Peyer's patch (tissue), 4 donors: ENCODE measurements around the gene FXYD7. TPM values are rescaled to one million over a fixed set of nuclear protein-coding genes. Genes with fewer than 3 reads are reported as not detected.

Experiments used
- DNase-seq, 3 donors: peaks; one replicate each; pipeline ENCODE4 v3.0.0-alpha.2; 2017 to 2019
- H3K27ac ChIP-seq, 4 donors: fragments of 200-600 bp; sonication (generic); one replicate each; pipeline ENCODE4 v1.5.1; 2016 to 2019
- H3K27me3 ChIP-seq, 2 donors: fragments of 200-600 bp; sonication (generic); one replicate each; pipeline ENCODE4 v1.5.1; 2019
- H3K36me3 ChIP-seq, 3 donors: fragments of 200-600 bp; sonication (generic); one replicate each; pipeline ENCODE4 v1.5.1; 2016 to 2019
- H3K4me1 ChIP-seq, 4 donors: fragments of 200-600 bp; sonication (generic); one replicate each; pipeline ENCODE4 v1.5.1; 2016 to 2019
- H3K4me3 ChIP-seq, 4 donors: fragments of 200-600 bp; sonication (generic); 1 replicate in 3 of 4; 2 replicates in 1 of 4; pipeline ENCODE4 v1.5.1; 2016 to 2019; ENCODE audit warnings: mild to moderate bottlenecking in 1 of 4
- H3K9me3 ChIP-seq, 4 donors: fragments of 200-600 bp; sonication (generic); one replicate each; pipeline ENCODE4 v1.5.1; 2016 to 2019; ENCODE audit warnings: mild to moderate bottlenecking in 1 of 4
- POLR2A ChIP-seq, 2 donors: fragments of 450-650 bp; IDR thresholded peaks; one replicate each; pipeline ENCODE4 v1.5.1; 2017; ENCODE audit warnings: antibody characterized with exemption in 2 of 2, mild to moderate bottlenecking in 2 of 2, moderate library complexity in 2 of 2
- total RNA-seq, 4 donors: library from RNA; depleted of rRNA; stranded (reverse); fragments of >200 nt; gene quantifications; one replicate each; pipeline ENCODE4 v1.1.0, GENCODE V29; 2016
- TF ChIP-seq, protein P1 (sequence below), 6 experiments: fragments of 450-650 bp in 4 of 6; fragments of 200-600 bp in 2 of 6; sonication (generic) in 1 of 6; IDR thresholded peaks; one replicate each; pipeline ENCODE4 v1.5.1; 2017 to 2019; ENCODE audit warnings: antibody characterized with exemption in 6 of 6, mild to moderate bottlenecking in 3 of 6, moderate library complexity in 1 of 6

FXYD7 gene, protein sequence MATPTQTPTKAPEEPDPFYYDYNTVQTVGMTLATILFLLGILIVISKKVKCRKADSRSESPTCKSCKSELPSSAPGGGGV
- not detected for total RNA-seq

DNA sequence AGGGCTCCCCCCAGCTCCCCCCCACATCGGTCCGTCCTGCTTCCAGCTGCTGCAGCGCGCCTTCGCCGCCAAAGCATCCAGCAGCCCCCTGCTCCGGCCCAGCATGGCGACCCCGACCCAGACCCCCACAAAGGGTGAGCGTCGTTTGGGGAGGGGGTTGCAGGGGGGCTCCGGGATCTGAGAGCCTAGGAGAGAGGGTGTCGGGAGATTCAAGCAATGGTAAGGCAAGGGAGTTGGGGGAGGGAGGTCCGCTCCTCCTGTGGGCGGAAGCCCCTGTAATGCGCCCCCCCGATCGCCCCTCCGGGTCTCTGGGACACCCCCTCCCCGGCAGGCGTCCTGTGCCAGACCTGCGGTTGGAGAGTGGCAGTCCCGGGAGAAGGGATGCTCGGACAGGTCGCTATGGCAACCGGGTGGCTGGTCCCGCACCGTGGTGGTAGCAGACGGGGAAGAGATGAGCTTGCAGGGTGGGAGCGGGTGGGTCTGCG lies at the start of gene FXYD7:
FXYD7 (plus strand) TSS at position 25 of the 485 bp plus-strand sequence; CDS start at position 104, 79 bp downstream.
- no peak for TF ChIP-seq POLR2A (IDR thresholded peaks at IDR 0.05)
- TF ChIP-seq, protein P1, sequence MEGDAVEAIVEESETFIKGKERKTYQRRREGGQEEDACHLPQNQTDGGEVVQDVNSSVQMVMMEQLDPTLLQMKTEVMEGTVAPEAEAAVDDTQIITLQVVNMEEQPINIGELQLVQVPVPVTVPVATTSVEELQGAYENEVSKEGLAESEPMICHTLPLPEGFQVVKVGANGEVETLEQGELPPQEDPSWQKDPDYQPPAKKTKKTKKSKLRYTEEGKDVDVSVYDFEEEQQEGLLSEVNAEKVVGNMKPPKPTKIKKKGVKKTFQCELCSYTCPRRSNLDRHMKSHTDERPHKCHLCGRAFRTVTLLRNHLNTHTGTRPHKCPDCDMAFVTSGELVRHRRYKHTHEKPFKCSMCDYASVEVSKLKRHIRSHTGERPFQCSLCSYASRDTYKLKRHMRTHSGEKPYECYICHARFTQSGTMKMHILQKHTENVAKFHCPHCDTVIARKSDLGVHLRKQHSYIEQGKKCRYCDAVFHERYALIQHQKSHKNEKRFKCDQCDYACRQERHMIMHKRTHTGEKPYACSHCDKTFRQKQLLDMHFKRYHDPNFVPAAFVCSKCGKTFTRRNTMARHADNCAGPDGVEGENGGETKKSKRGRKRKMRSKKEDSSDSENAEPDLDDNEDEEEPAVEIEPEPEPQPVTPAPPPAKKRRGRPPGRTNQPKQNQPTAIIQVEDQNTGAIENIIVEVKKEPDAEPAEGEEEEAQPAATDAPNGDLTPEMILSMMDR (IDR thresholded peaks at IDR 0.05): peak in 1 of 6 experiments; percentile 15
- peak within 1 kb of the TSS in 1 of 4 donors; percentile 67 for H3K27ac ChIP-seq
- no peak for DNase-seq
- no peaks in the 10 kb centered on the region for H3K36me3 ChIP-seq
- peaks cover 6 to 30% (median 20%) of the 10 kb centered on the region in 4 donors for H3K4me1 ChIP-seq
- no peaks in the 10 kb centered on the region for H3K9me3 ChIP-seq
- peaks cover 0 to 13% of the 10 kb centered on the region in 2 donors for H3K27me3 ChIP-seq
- H3K4me3 ChIP-seq: peak within 1 kb of the TSS; percentile 17 to 35 (median 24)

DNA sequence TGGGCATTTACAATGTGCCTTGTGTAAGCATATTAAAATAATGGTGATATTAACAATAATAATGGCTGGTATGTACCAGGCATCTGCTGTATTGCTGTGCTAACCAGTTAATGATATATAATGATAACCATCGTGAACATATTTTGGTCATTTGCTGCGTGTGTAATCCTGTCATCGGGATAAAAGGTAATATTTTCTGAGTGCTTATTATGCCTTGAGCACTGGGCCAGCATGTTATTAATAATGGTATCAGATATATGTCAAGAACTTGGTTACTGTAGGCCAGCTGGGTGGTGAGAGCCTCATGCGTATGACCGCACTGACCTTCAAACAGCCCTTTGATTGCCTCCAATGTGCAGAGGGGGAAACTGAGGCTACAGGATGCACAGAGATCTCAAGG lies 49.6 kb upstream of the FXYD7 start:
- no peak for DNase-seq
- TF ChIP-seq, protein P1 (IDR thresholded peaks at IDR 0.05): no peak
- TF ChIP-seq POLR2A (IDR thresholded peaks at IDR 0.05): no peak
- H3K27ac ChIP-seq: no peak overlapping the region
- H3K4me3 ChIP-seq: no peak overlapping the region
- no peaks in the 10 kb centered on the region for H3K36me3 ChIP-seq
- peaks cover 0 to 9% (median 0%) of the 10 kb centered on the region in 4 donors for H3K4me1 ChIP-seq
- no peaks in the 10 kb centered on the region for H3K27me3 ChIP-seq
- H3K9me3 ChIP-seq: no peaks in the 10 kb centered on the region

DNA sequence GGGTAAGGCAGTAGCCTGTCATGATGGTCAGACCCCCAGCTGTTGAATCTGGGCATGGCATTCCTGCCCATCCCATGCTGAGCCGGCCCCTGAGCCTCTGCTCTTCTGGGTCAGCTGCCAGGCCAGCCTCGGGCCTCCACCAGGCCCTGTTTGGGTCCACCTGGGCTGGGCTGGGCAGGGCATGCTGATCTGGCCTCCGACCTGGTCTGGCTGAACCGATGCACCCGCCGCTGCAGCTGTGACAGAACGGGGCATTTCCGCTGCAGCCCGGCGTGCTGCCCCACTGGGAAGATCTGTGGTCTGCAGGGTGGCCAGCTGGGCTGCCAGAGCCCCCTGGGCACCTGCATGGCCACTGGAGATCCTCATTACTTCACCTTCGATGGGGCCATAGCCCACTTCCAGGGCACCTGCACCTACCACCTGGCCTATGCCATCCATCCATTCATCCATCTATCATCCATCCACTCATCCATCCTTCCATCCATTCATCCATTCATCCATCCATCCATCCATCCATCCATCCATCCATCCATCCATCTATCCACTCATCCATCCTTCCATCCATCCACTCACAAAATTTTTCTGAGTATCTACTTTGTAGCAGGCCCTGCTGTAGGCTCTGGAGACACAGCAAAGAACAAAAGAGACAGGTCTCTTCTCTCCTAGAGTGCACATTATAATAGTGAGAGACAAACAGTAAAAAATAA lies 49.0 kb upstream of the FXYD7 start:
- Histone ChIP-seq H3K4me3 (no peak overlapping the region), H3K36me3 (no peaks in the 10 kb centered on the region), H3K9me3 (no peaks in the 10 kb centered on the region), H3K27me3 (no peaks in the 10 kb centered on the region), H3K27ac (no peak overlapping the region), H3K4me1 (peaks cover 0 to 9% (median 0%) of the 10 kb centered on the region in 4 donors)
- TF ChIP-seq, protein P1 (IDR thresholded peaks at IDR 0.05): no peak
- no peak for TF ChIP-seq POLR2A (IDR thresholded peaks at IDR 0.05)
- DNase-seq: no peak

DNA sequence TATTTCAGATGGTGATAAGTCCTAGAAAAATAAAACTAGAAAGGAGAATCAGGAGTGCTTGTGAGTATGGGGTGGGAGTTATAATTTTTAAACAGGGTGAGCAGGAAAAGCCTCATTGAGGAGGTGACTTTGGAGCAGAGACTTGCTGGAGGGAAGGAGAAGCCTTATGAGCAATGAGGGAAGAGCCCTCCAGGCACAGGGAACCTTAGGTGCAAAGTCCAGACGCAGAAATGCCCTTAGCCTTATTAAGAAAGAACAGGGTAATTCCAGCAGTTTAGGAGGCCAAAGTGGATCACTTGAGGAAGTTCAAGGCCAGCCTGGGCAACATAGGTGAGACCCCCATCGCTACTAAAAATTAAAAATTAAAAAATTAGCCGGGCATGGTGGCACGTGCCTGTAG lies 48.4 kb upstream of the FXYD7 start:
- no peak overlapping the region for H3K4me3 ChIP-seq
- peaks cover 0 to 9% (median 0%) of the 10 kb centered on the region in 4 donors for H3K4me1 ChIP-seq
- no peak overlapping the region for H3K27ac ChIP-seq
- TF ChIP-seq, protein P1 (IDR thresholded peaks at IDR 0.05): no peak
- TF ChIP-seq POLR2A (IDR thresholded peaks at IDR 0.05): no peak
- no peaks in the 10 kb centered on the region for H3K27me3 ChIP-seq
- no peak for DNase-seq
- H3K36me3 ChIP-seq: no peaks in the 10 kb centered on the region
- H3K9me3 ChIP-seq: no peaks in the 10 kb centered on the region

GRCh38 chr19:35095667-35096368 lies 47.2 kb upstream of the FXYD7 start:
- H3K4me1 ChIP-seq: peaks cover 0 to 2% (median 0%) of the 10 kb centered on the region in 4 donors
- TF ChIP-seq, protein P1 (IDR thresholded peaks at IDR 0.05): no peak
- TF ChIP-seq POLR2A (IDR thresholded peaks at IDR 0.05): no peak
- no peaks in the 10 kb centered on the region for H3K36me3 ChIP-seq
- H3K27me3 ChIP-seq: no peaks in the 10 kb centered on the region
- H3K4me3 ChIP-seq: no peak overlapping the region
- no peak overlapping the region for H3K27ac ChIP-seq
- H3K9me3 ChIP-seq: no peaks in the 10 kb centered on the region
- DNase-seq: no peak
